Measurements from ENCODE around the gene SLC25A47.

The SLC25A47 gene

GRCh38 chr14:100323121-100323941, at the start of gene SLC25A47:
TSS of gene SLC25A47 (plus strand) at chr14:100323339. CDS start at chr14:100323415, 76 bp downstream.
- H3K4me3 ChIP-seq (ENCODE audit: low read depth, low read length) = no peak within 1 kb of the TSS
- no peak for TF ChIP-seq CTCF (IDR thresholded peaks at IDR 0.05; ENCODE audit: low read depth, low read length)
- no peak for DNase-seq (ENCODE audit: low read depth, low spot score)
- in situ Hi-C loops (cut with HindIII; ENCODE audit: low sequenced_read_pairs) = no loop called here

- in situ Hi-C loops (cut with HindIII; ENCODE audit: low sequenced_read_pairs) = no loop called here
- TF ChIP-seq CTCF (IDR thresholded peaks at IDR 0.05; ENCODE audit: low read depth, low read length) = no peak
- no peak for DNase-seq (ENCODE audit: low read depth, low spot score)
These were observed 48.9 kb upstream of the SLC25A47 start for GRCh38 chr14:100274250-100274649.

GRCh38 chr14:100275214-100275613, 47.9 kb upstream of the SLC25A47 start:
- no peak overlapping the region for H3K4me3 ChIP-seq (ENCODE audit: low read depth, low read length)
- in situ Hi-C loops (cut with HindIII; ENCODE audit: low sequenced_read_pairs) = no loop called here
- TF ChIP-seq CTCF (IDR thresholded peaks at IDR 0.05; ENCODE audit: low read depth, low read length) = no peak
- no peak for DNase-seq (ENCODE audit: low read depth, low spot score)

More at GRCh38 chr14:100274250-100274649, 48.9 kb upstream of the SLC25A47 start:
- H3K4me3 ChIP-seq (ENCODE audit: low read depth, low read length) = no peak overlapping the region

GRCh38 chr14:100278702-100279101, 44.4 kb upstream of the SLC25A47 start:
- peak; percentile 42 for TF ChIP-seq CTCF (IDR thresholded peaks at IDR 0.05; ENCODE audit: low read depth, low read length)
- no peak overlapping the region for H3K4me3 ChIP-seq (ENCODE audit: low read depth, low read length)
- in situ Hi-C loops (cut with HindIII; ENCODE audit: low sequenced_read_pairs) = no loop called here
- DNase-seq (ENCODE audit: low read depth, low spot score) = peak; percentile 67

- in situ Hi-C loops (cut with HindIII; ENCODE audit: low sequenced_read_pairs) = no loop called here
- no peak overlapping the region for H3K4me3 ChIP-seq (ENCODE audit: low read depth, low read length)
- TF ChIP-seq CTCF (IDR thresholded peaks at IDR 0.05; ENCODE audit: low read depth, low read length) = no peak
- DNase-seq (ENCODE audit: low read depth, low spot score) = no peak
These were observed 44.0 kb upstream of the SLC25A47 start for GRCh38 chr14:100279133-100279532.

GRCh38 chr14:100279563-100279962, 43.6 kb upstream of the SLC25A47 start:
- H3K4me3 ChIP-seq (ENCODE audit: low read depth, low read length) = no peak overlapping the region
- no peak for DNase-seq (ENCODE audit: low read depth, low spot score)
- no peak for TF ChIP-seq CTCF (IDR thresholded peaks at IDR 0.05; ENCODE audit: low read depth, low read length)
- in situ Hi-C loops (cut with HindIII; ENCODE audit: low sequenced_read_pairs) = no loop called here
